ENCODE results near the gene REPS1. TPM values are rescaled to one million over a fixed set of nuclear protein-coding genes. Genes with fewer than 3 reads are reported as not detected.

Gene REPS1
- total and polyA plus RNA-seq, 2 experiments from 2014 or later: 30.0 to 43.1 TPM

- H3K27me3 ChIP-seq: no peaks in the 10 kb centered on the region
- no peak for TF ChIP-seq EZH2phosphoT487 (IDR thresholded peaks at IDR 0.05; ENCODE audit: low read depth, severe bottlenecking, unreplicated experiment)
- no peak for TF ChIP-seq CTCF (IDR thresholded peaks at IDR 0.05; ENCODE audit: poor library complexity)
- no peak for TF ChIP-seq EZH2 (IDR thresholded peaks at IDR 0.05; ENCODE audit: borderline replicate concordance)
- H3K4me1 ChIP-seq (ENCODE audit: insufficient read depth): no peaks in the 10 kb centered on the region
- no peak overlapping the region for H3K4me2 ChIP-seq
- no peaks in the 10 kb centered on the region for H4K20me1 ChIP-seq (ENCODE audit: insufficient read depth, poor library complexity, severe bottlenecking)
- no peak overlapping the region for H3K27ac ChIP-seq
- no peaks in the 10 kb centered on the region for H3K9me2 ChIP-seq (replicated peaks; ENCODE audit: insufficient read depth)
- 95% methylated on average over 8 of the region's 8 CpGs for WGBS (ENCODE audit: low lambda C conversion rate, missing lambda C conversion rate)
- no peaks in the 10 kb centered on the region for H3K79me2 ChIP-seq
- H3K4me3 ChIP-seq: no peak overlapping the region
- no peaks in the 10 kb centered on the region for H3K9me3 ChIP-seq (ENCODE audit: low read depth)
- DNase-seq (ENCODE audit: low spot score): no peak
- H2AFZ ChIP-seq: no peak overlapping the region
- no peaks in the 10 kb centered on the region for H3K36me3 ChIP-seq (replicated peaks; ENCODE audit: insufficient read depth, low read depth)
These were observed 91.8 kb downstream of the REPS1 start for GRCh38 chr6:138896104-138896756.

GRCh38 chr6:138891255-138891986 lies 96.6 kb downstream of the REPS1 start:
- Histone ChIP-seq H3K4me2 (no peak overlapping the region), H3K4me1 (ENCODE audit: insufficient read depth) (no peaks in the 10 kb centered on the region), H3K4me3 (no peak overlapping the region), H3K27me3 (no peaks in the 10 kb centered on the region), H2AFZ (no peak overlapping the region), H3K9me3 (ENCODE audit: low read depth) (no peaks in the 10 kb centered on the region), H4K20me1 (ENCODE audit: insufficient read depth, poor library complexity, severe bottlenecking) (no peaks in the 10 kb centered on the region), H3K9me2 (replicated peaks; ENCODE audit: insufficient read depth) (no peaks in the 10 kb centered on the region), H3K36me3 (replicated peaks; ENCODE audit: insufficient read depth, low read depth) (no peaks in the 10 kb centered on the region), H3K79me2 (no peaks in the 10 kb centered on the region), H3K27ac (no peak overlapping the region)
- no peak for DNase-seq (ENCODE audit: low spot score)
- TF ChIP-seq EZH2phosphoT487 (IDR thresholded peaks at IDR 0.05; ENCODE audit: low read depth, severe bottlenecking, unreplicated experiment): no peak
- no peak for TF ChIP-seq EZH2 (IDR thresholded peaks at IDR 0.05; ENCODE audit: borderline replicate concordance)
- TF ChIP-seq CTCF (IDR thresholded peaks at IDR 0.05; ENCODE audit: poor library complexity): no peak
- WGBS (ENCODE audit: low lambda C conversion rate, missing lambda C conversion rate): 68% methylated on average over 3 of the region's 3 CpGs

- WGBS (ENCODE audit: low lambda C conversion rate, missing lambda C conversion rate): 86% methylated on average over 13 of the region's 13 CpGs
- Histone ChIP-seq H3K4me1 (ENCODE audit: insufficient read depth) (no peaks in the 10 kb centered on the region), H3K4me3 (no peak overlapping the region), H2AFZ (no peak overlapping the region), H3K9me3 (ENCODE audit: low read depth) (no peaks in the 10 kb centered on the region), H3K79me2 (no peaks in the 10 kb centered on the region), H3K4me2 (no peak overlapping the region), H4K20me1 (ENCODE audit: insufficient read depth, poor library complexity, severe bottlenecking) (no peaks in the 10 kb centered on the region), H3K36me3 (replicated peaks; ENCODE audit: insufficient read depth, low read depth) (no peaks in the 10 kb centered on the region), H3K27me3 (no peaks in the 10 kb centered on the region), H3K27ac (no peak overlapping the region), H3K9me2 (replicated peaks; ENCODE audit: insufficient read depth) (no peaks in the 10 kb centered on the region)
- TF ChIP-seq EZH2phosphoT487 (IDR thresholded peaks at IDR 0.05; ENCODE audit: low read depth, severe bottlenecking, unreplicated experiment): no peak
- DNase-seq (ENCODE audit: low spot score): no peak
These were observed 102.8 kb downstream of the REPS1 start for GRCh38 chr6:138885156-138885819.
